Measurements from ENCODE around the gene MAP2. TPM values are rescaled to one million over a fixed set of nuclear protein-coding genes. Genes with fewer than 3 reads are reported as not detected.

MAP2 gene
- polyA plus RNA-seq, 1 donor (not counting 4 experiments of a cell fraction or from before 2014, with no cell fraction given) = 16.2 TPM

DNA sequence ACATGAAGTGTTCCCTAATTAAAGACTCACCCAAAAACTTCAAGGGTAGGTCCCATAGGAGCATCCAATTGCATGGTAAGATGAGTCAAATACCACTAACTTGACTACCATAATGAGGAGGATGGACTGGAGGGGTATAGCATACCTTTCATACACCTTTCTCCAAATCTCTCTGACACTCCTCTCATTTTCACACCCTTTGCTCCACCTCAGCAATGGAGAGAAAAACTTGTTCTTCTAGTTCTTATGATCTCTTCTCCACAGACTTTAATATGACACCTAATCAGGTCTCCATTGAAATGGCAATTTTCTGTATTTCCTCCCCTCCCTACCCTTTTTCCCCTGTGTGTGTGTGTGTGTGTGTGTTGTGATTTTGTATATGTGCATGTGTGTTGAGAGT, 41.1 kb upstream of the MAP2 start:
- H3K9me1 ChIP-seq (ENCODE audit: control insufficient read depth, extremely low read depth, insufficient read depth, low read length) = no peaks in the 10 kb centered on the region
- H2AFZ ChIP-seq (ENCODE audit: control insufficient read depth, low read length) = no peak overlapping the region
- no peak for TF ChIP-seq EZH2 (IDR thresholded peaks at IDR 0.05; ENCODE audit: low read length)
- TF ChIP-seq, protein P1, sequence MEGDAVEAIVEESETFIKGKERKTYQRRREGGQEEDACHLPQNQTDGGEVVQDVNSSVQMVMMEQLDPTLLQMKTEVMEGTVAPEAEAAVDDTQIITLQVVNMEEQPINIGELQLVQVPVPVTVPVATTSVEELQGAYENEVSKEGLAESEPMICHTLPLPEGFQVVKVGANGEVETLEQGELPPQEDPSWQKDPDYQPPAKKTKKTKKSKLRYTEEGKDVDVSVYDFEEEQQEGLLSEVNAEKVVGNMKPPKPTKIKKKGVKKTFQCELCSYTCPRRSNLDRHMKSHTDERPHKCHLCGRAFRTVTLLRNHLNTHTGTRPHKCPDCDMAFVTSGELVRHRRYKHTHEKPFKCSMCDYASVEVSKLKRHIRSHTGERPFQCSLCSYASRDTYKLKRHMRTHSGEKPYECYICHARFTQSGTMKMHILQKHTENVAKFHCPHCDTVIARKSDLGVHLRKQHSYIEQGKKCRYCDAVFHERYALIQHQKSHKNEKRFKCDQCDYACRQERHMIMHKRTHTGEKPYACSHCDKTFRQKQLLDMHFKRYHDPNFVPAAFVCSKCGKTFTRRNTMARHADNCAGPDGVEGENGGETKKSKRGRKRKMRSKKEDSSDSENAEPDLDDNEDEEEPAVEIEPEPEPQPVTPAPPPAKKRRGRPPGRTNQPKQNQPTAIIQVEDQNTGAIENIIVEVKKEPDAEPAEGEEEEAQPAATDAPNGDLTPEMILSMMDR (optimal IDR thresholded peaks at IDR 0.05 in 1 of 3, IDR thresholded peaks at IDR 0.05 in 1 of 3, conservative IDR thresholded peaks at IDR 0.05 in 1 of 3; ENCODE audit: extremely low read depth in 1 of 3, insufficient read depth in 2 of 3, low read length in 3 of 3) = no peak
- H3K4me1 ChIP-seq (ENCODE audit: control insufficient read depth, extremely low read depth, insufficient read depth, low read length) = peaks cover 15% of the 10 kb centered on the region
- no peaks in the 10 kb centered on the region for H3K36me3 ChIP-seq (ENCODE audit: control insufficient read depth in 2 of 2, extremely low read depth in 1 of 2, insufficient read depth in 2 of 2, low read length in 2 of 2)
- FAIRE-seq (peak; percentile 9), DNase-seq (ENCODE audit: low read depth, low spot score) (no peak)
- no peak overlapping the region for H3K9ac ChIP-seq (ENCODE audit: control insufficient read depth, extremely low read depth, insufficient read depth, low read length)
- H3K4me3 ChIP-seq (ENCODE audit: control insufficient read depth in 2 of 3, extremely low read depth in 1 of 3, insufficient read depth in 2 of 3, low read depth in 1 of 3, low read length in 3 of 3) = no peak overlapping the region
- no peaks in the 10 kb centered on the region for H4K20me1 ChIP-seq (ENCODE audit: control insufficient read depth, extremely low read depth, insufficient read depth, low read length)
- dilution Hi-C loops (cut with MboI; ENCODE audit: extremely low pct_ligation_motif_present, low sequenced_read_pairs) = no loop called here
- H3K9me3 ChIP-seq (ENCODE audit: control insufficient read depth, low read depth, low read length) = no peaks in the 10 kb centered on the region
- no peaks in the 10 kb centered on the region for H3K27me3 ChIP-seq (ENCODE audit: control insufficient read depth, extremely low read depth, insufficient read depth, low read length)
- H3K4me2 ChIP-seq (ENCODE audit: control insufficient read depth, extremely low read depth, insufficient read depth, low read depth, low read length) = no peak overlapping the region
- H3K79me2 ChIP-seq (ENCODE audit: control insufficient read depth, insufficient read depth, low read length) = no peaks in the 10 kb centered on the region
- peak overlapping the region; percentile 32 for H3K27ac ChIP-seq (ENCODE audit: control insufficient read depth, insufficient read depth, low read length)

GRCh38 chr2:209383212-209383611, 40.6 kb upstream of the MAP2 start:
- H2AFZ ChIP-seq (ENCODE audit: control insufficient read depth, low read length) = no peak overlapping the region
- no peaks in the 10 kb centered on the region for H3K9me1 ChIP-seq (ENCODE audit: control insufficient read depth, extremely low read depth, insufficient read depth, low read length)
- TF ChIP-seq, protein P1 (optimal IDR thresholded peaks at IDR 0.05 in 1 of 3, IDR thresholded peaks at IDR 0.05 in 1 of 3, conservative IDR thresholded peaks at IDR 0.05 in 1 of 3; ENCODE audit: extremely low read depth in 1 of 3, insufficient read depth in 2 of 3, low read length in 3 of 3) = no peak
- no peak for TF ChIP-seq EZH2 (IDR thresholded peaks at IDR 0.05; ENCODE audit: low read length)
- no peak overlapping the region for H3K4me3 ChIP-seq (ENCODE audit: control insufficient read depth in 2 of 3, extremely low read depth in 1 of 3, insufficient read depth in 2 of 3, low read depth in 1 of 3, low read length in 3 of 3)
- peaks cover 15% of the 10 kb centered on the region for H3K4me1 ChIP-seq (ENCODE audit: control insufficient read depth, extremely low read depth, insufficient read depth, low read length)
- DNase-seq (ENCODE audit: low read depth, low spot score) (peak; percentile 45), FAIRE-seq (peak; percentile 98)
- no peaks in the 10 kb centered on the region for H3K36me3 ChIP-seq (ENCODE audit: control insufficient read depth in 2 of 2, extremely low read depth in 1 of 2, insufficient read depth in 2 of 2, low read length in 2 of 2)
- H3K27me3 ChIP-seq (ENCODE audit: control insufficient read depth, extremely low read depth, insufficient read depth, low read length) = no peaks in the 10 kb centered on the region
- H4K20me1 ChIP-seq (ENCODE audit: control insufficient read depth, extremely low read depth, insufficient read depth, low read length) = no peaks in the 10 kb centered on the region
- H3K4me2 ChIP-seq (ENCODE audit: control insufficient read depth, extremely low read depth, insufficient read depth, low read depth, low read length) = peak overlapping the region; percentile 25
- dilution Hi-C loops (cut with MboI; ENCODE audit: extremely low pct_ligation_motif_present, low sequenced_read_pairs) = no loop called here
- no peaks in the 10 kb centered on the region for H3K79me2 ChIP-seq (ENCODE audit: control insufficient read depth, insufficient read depth, low read length)
- no peaks in the 10 kb centered on the region for H3K9me3 ChIP-seq (ENCODE audit: control insufficient read depth, low read depth, low read length)
- H3K9ac ChIP-seq (ENCODE audit: control insufficient read depth, extremely low read depth, insufficient read depth, low read length) = no peak overlapping the region
- peak overlapping the region; percentile 32 for H3K27ac ChIP-seq (ENCODE audit: control insufficient read depth, insufficient read depth, low read length)
